K562 (cell line): ENCODE measurements around the gene SPSB1. TPM values are rescaled to one million over a fixed set of nuclear protein-coding genes. Genes with fewer than 3 reads are reported as not detected.

Source experiments
- ATAC-seq: fragments of 200-7000 bp; cut with Tn5 transposase; 3 replicates; pipeline ENCODE4 v1.9.1; 2020; ENCODE audit warnings: moderate library complexity
- BruUV-seq: library from RNA; stranded (reverse); fragments of 400-500 nt; replicated peaks from 2 replicates; lab custom pipeline; 2021; lab: Mats Ljungman, UMichigan
- CTCF ChIA-PET: fragments of 300-600 bp; formaldehyde crosslinking; extraction: SDS; loops from one replicate; lab custom pipeline; 2021; ENCODE audit warnings: low intra/inter-chr PET ratio; lab: Yijun Ruan, JAX
- POLR2A ChIA-PET: fragments of 300-600, 350-650 bp; sonication (Branson Sonifier 250); formaldehyde crosslinking; extraction: SDS; loops from one replicate; lab custom pipeline; 2021; ENCODE audit warnings: antibody characterized with exemption, inconsistent platforms; lab: Yijun Ruan, JAX
- DNase-seq, 4 experiments: peaks; one replicate each; pipeline versions ENCODE4 v3.0.0 to v3.0.0-alpha.2; 2011 to 2018; ENCODE audit warnings: low spot score in 3 of 4, mixed read lengths in 3 of 4; ENCODE audit errors: extremely low read depth in 1 of 4
- FAIRE-seq: peaks from 2 replicates; lab custom pipeline; 2011; peaks lifted over from hg19 to GRCh38; lab: Jason Lieb, UNC
- H2AFZ ChIP-seq: 2 replicates; pipeline ENCODE4 v1.6.0; 2011; ENCODE audit warnings: low read depth, low read length, control low read depth, inconsistent platforms
- H3K27ac ChIP-seq: fragments of 200-600 bp; 3 replicates; pipeline ENCODE4 v1.8.0; 2011; ENCODE audit warnings: low read depth, mild to moderate bottlenecking, control low read depth, inconsistent platforms, low read length, moderate library complexity, mixed read lengths; ENCODE audit errors: extremely low read depth
- H3K27me3 ChIP-seq, 2 experiments: fragments of 300-600 bp in 1 of 2; 2 replicates in 1 of 2; 3 replicates in 1 of 2; pipeline versions ENCODE4 v1.6.0 to v1.8.0; 2011; ENCODE audit warnings: inconsistent platforms in 2 of 2, low read length in 2 of 2, mild to moderate bottlenecking in 1 of 2, mixed read lengths in 1 of 2, moderate library complexity in 1 of 2; ENCODE audit not compliant: control insufficient read depth in 2 of 2, insufficient read depth in 2 of 2
- H3K36me3 ChIP-seq: fragments of 300-600 bp; 3 replicates; pipeline ENCODE4 v1.8.0; 2011; ENCODE audit warnings: mild to moderate bottlenecking, low read length, inconsistent platforms; ENCODE audit not compliant: control insufficient read depth, insufficient read depth
- H3K4me1 ChIP-seq, 2 experiments: fragments of 200-600 bp in 1 of 2; replicated peaks in 1 of 2; 2 replicates in 1 of 2; 3 replicates in 1 of 2; pipeline versions ENCODE4 v1.5.1 to v1.8.0; 2011; ENCODE audit warnings: inconsistent platforms in 2 of 2, low read length in 2 of 2, mild to moderate bottlenecking in 1 of 2, mixed read lengths in 1 of 2, moderate library complexity in 1 of 2; ENCODE audit not compliant: control insufficient read depth in 2 of 2, insufficient read depth in 2 of 2
- H3K4me2 ChIP-seq: 2 replicates; pipeline ENCODE4 v1.6.1; 2011; ENCODE audit warnings: low read length, control low read depth, inconsistent platforms, mixed read lengths; ENCODE audit not compliant: insufficient read depth
- H3K4me3 ChIP-seq: fragments of 200-600 bp; sonication (generic), shearing (Covaris generic); 2 replicates; pipeline ENCODE4 v1.5.1; 2016; ENCODE audit warnings: control low read depth, inconsistent platforms
- H3K79me2 ChIP-seq: fragments of 200-600 bp; 3 replicates; pipeline ENCODE4 v1.8.0; 2011; ENCODE audit warnings: low read length, inconsistent platforms; ENCODE audit not compliant: control insufficient read depth, insufficient read depth
- H3K9ac ChIP-seq, 2 experiments: 2 replicates each; pipeline versions ENCODE4 v1.6.0 to v1.6.1; 2011; ENCODE audit warnings: low read depth in 2 of 2, low read length in 2 of 2, control low read depth in 1 of 2, inconsistent platforms in 1 of 2, mild to moderate bottlenecking in 1 of 2, mixed read lengths in 1 of 2; ENCODE audit not compliant: insufficient read depth in 1 of 2
- H3K9me1 ChIP-seq: one replicate; pipeline ENCODE4 v1.6.0; 2011; ENCODE audit warnings: inconsistent platforms, mild to moderate bottlenecking, low read length, moderate library complexity; ENCODE audit not compliant: control insufficient read depth, insufficient read depth
- H3K9me3 ChIP-seq: replicated peaks from 2 replicates; pipeline ENCODE4 v1.5.1; 2011; ENCODE audit warnings: low read depth, low read length, inconsistent platforms; ENCODE audit not compliant: control insufficient read depth, insufficient read depth
- H4K20me1 ChIP-seq: replicated peaks from 2 replicates; pipeline ENCODE4 v1.6.1; 2011; ENCODE audit warnings: low read length, inconsistent platforms, mixed read lengths; ENCODE audit not compliant: control insufficient read depth, insufficient read depth
- ERF ChIP-seq: fragments of 450-650 bp; formaldehyde crosslinking; IDR thresholded peaks from 2 replicates; pipeline ENCODE4 v1.4.0; 2020; ENCODE audit warnings: mild to moderate bottlenecking, mixed read lengths
- ETV6 ChIP-seq, 3 experiments: fragments of 150-350 bp in 1 of 3; sonication (generic) in 1 of 3; formaldehyde crosslinking in 1 of 3; IDR thresholded peaks; 2 replicates each; pipeline versions ENCODE4 v1.6.1 to v1.8.0; 2014 to 2022; ENCODE audit warnings: borderline replicate concordance in 2 of 3, low read depth in 2 of 3, antibody characterized with exemption in 1 of 3, low read length in 1 of 3, mild to moderate bottlenecking in 1 of 3, missing genetic modification reagents in 1 of 3
- HDAC8 ChIP-seq: fragments of 450-650 bp; IDR thresholded peaks from 2 replicates; pipeline ENCODE4 v1.6.1; 2016; ENCODE audit warnings: mild to moderate bottlenecking, missing genetic modification characterization, moderate library complexity, missing compliant biosample characterization
- MAFF ChIP-seq: IDR thresholded peaks from 2 replicates; pipeline ENCODE4 v1.6.1; 2012; ENCODE audit warnings: low read length, improper control_type of control experiment
- MBD1 ChIP-seq: fragments of 250-450 bp; sonication (Bioruptor Pico); IDR thresholded peaks from 2 replicates; pipeline ENCODE4 v1.8.0; 2022; ENCODE audit warnings: inconsistent platforms
- MCM3 ChIP-seq: fragments of 450-650 bp; IDR thresholded peaks from 2 replicates; pipeline ENCODE4 v1.6.1; 2016
- NCOR1 ChIP-seq: fragments of 450-650 bp; IDR thresholded peaks from 2 replicates; pipeline ENCODE4 v1.6.1; 2016; ENCODE audit warnings: mild to moderate bottlenecking, moderate library complexity
- PHTF2 ChIP-seq: fragments of 250-450 bp; sonication (Bioruptor Pico); IDR thresholded peaks from 2 replicates; pipeline ENCODE4 v1.5.0; 2021; ENCODE audit warnings: mild to moderate bottlenecking
- TBL1XR1 ChIP-seq, 2 experiments: IDR thresholded peaks; 2 replicates each; pipeline ENCODE4 v1.6.1; 2012; ENCODE audit warnings: improper control_type of control experiment in 2 of 2, low read length in 2 of 2, mild to moderate bottlenecking in 1 of 2
- TCF15 ChIP-seq: fragments of 250-450 bp; sonication (Bioruptor Pico); IDR thresholded peaks from 2 replicates; pipeline ENCODE4 v1.8.0; 2022; ENCODE audit warnings: moderate library complexity, mild to moderate bottlenecking, inconsistent platforms
- TEAD2 ChIP-seq: fragments of 450-650 bp; IDR thresholded peaks from 2 replicates; pipeline ENCODE4 v1.6.1; 2016; ENCODE audit warnings: missing genetic modification characterization, control low read depth, missing compliant biosample characterization
- ZBTB7A ChIP-seq: IDR thresholded peaks from 2 replicates; pipeline ENCODE4 v1.6.1; 2011; ENCODE audit warnings: low read depth, mild to moderate bottlenecking, low read length, moderate library complexity, borderline replicate concordance; ENCODE audit not compliant: control insufficient read depth
- ZBTB8A ChIP-seq: fragments of 450-650 bp; IDR thresholded peaks from 2 replicates; pipeline ENCODE4 v1.6.1; 2018; ENCODE audit warnings: mild to moderate bottlenecking, moderate library complexity; ENCODE audit not compliant: partially characterized antibody
- ZNF232 ChIP-seq: sonication (generic); formaldehyde crosslinking; IDR thresholded peaks from 2 replicates; pipeline ENCODE4 v1.8.0; 2022; ENCODE audit warnings: mild to moderate bottlenecking, missing genetic modification reagents
- ZNF347 ChIP-seq: fragments of 450-650 bp; formaldehyde crosslinking; IDR thresholded peaks from 2 replicates; pipeline ENCODE4 v1.4.0; 2020; ENCODE audit warnings: low read depth, mild to moderate bottlenecking, moderate library complexity
- ZNF395 ChIP-seq: fragments of 200-800 bp; sonication (Bioruptor generic); IDR thresholded peaks from 2 replicates; pipeline ENCODE4 v1.6.1; 2017; ENCODE audit warnings: missing genetic modification characterization, missing compliant biosample characterization
- ZNF76 ChIP-seq: fragments of 250-450 bp; sonication (Bioruptor Pico); IDR thresholded peaks from 2 replicates; pipeline ENCODE4 v1.4.0; 2020; ENCODE audit warnings: mild to moderate bottlenecking, moderate library complexity, borderline replicate concordance
- ZNF830 ChIP-seq: fragments of 250-450 bp; sonication (Bioruptor Pico); IDR thresholded peaks from 2 replicates; pipeline ENCODE4 v1.5.0; 2021; ENCODE audit warnings: mild to moderate bottlenecking
- WGBS: fragments of 100-300 bp; shearing (Covaris generic); methylation state at CpG from one replicate; pipeline ENCODE4 v1.1.6; 2016; ENCODE audit warnings: low coverage, mixed read lengths; ENCODE audit not compliant: insufficient coverage; ENCODE audit errors: missing lambda C conversion rate; 5-methylcytosine and 5-hydroxymethylcytosine counted together
- in situ Hi-C: fragments of 300-500 bp; cut with MboI; formaldehyde crosslinking; loops from 4 replicates; pipeline ENCODE4 v1.15.0; 2018; ENCODE audit warnings: inconsistent platforms, mixed read lengths
- intact Hi-C: fragments of 100-400 bp; cut with micrococcal nuclease; formaldehyde crosslinking; loops from 2 replicates; pipeline ENCODE4 v1.14.2; 2022
- polyA plus RNA-seq, 8 experiments: library from polyadenylated mRNA; depleted of rRNA in 4 of 8; stranded (reverse) in 5 of 8; unstranded in 3 of 8; fragments of >200 nt; fragmentation: Nextera tagmentation in 2 of 8; fragmentation: Illumina TruSeq in 1 of 8; extraction: Ambion mirVana in 2 of 8; extraction: Trizol in 1 of 8; gene quantifications; 2 replicates each; pipeline versions ENCODE4 v1.2.1 to v1.2.3, GENCODE V29; 2011 to 2014; ENCODE audit warnings: inconsistent platforms in 1 of 8, missing spikeins in 1 of 8
- total RNA-seq, 7 experiments: library from RNA; depleted of rRNA in 6 of 7; stranded (reverse); fragments of >200 nt in 6 of 7; fragmentation: Illumina TruSeq in 2 of 7; extraction: Trizol in 2 of 7; gene quantifications; 2 replicates each; pipeline versions ENCODE4 v1.2.1 to v1.2.3, GENCODE V29; 2011 to 2021; ENCODE audit warnings: low replicate concordance in 1 of 7

SPSB1 gene
- total and polyA plus RNA-seq, 9 of the 15 experiments (the other 6 are each of a cell fraction or from before 2014, with no cell fraction given): 0.06 to 0.35 (median 0.14) TPM; not detected in 6

- in situ Hi-C loops: no loop called here
- Histone ChIP-seq H3K27me3 (peaks cover 10 to 78% of the 10 kb centered on the region in 2 experiments; a peak in 4 of 5 replicates), H3K9me1 (no peaks in the 10 kb centered on the region), H3K27ac (no peak overlapping the region), H3K36me3 (no peaks in the 10 kb centered on the region), H4K20me1 (peaks cover 28% of the 10 kb centered on the region; the same call in 1 of the 2 replicates), H3K4me3 (no peak overlapping the region), H2AFZ (no peak overlapping the region), H3K4me2 (no peak overlapping the region), H3K9ac (no peak overlapping the region; a peak in 1 of 4 replicates), H3K4me1 (peaks cover 0 to 21% of the 10 kb centered on the region in 2 experiments; a peak in 2 of 5 replicates), H3K9me3 (no peaks in the 10 kb centered on the region), H3K79me2 (no peaks in the 10 kb centered on the region)
- intact Hi-C loops: no loop called here
- ChIA-PET CTCF (interaction anchor here (0.6 kb wide), 1 partner anchor 19 kb away, joined by 3 read pairs; no protein-coding TSS in a partner anchor), POLR2A (interaction anchor here (0.6 to 3.3 kb wide), 4 partner anchors 8 to 278 kb away, joined by 3 to 11 read pairs (median 4); no protein-coding TSS in a partner anchor)
- DNase-seq (no peak), ATAC-seq (no peak), FAIRE-seq (no peak)
- WGBS: 20% methylated on average over 41 of the region's 41 CpGs
- no TSS peak for BruUV-seq
- no peak for TF ChIP-seq ZBTB7A
- no peak for TF ChIP-seq ZBTB8A
- no peak for TF ChIP-seq TEAD2 (tag)
- TF ChIP-seq MCM3: no peak
- no peak for TF ChIP-seq TCF15 (CRISPR knock-in tag)
- no peak for TF ChIP-seq PHTF2 (CRISPR knock-in tag)
- no peak for TF ChIP-seq TBL1XR1 (IDR thresholded peaks at IDR 0.05; ENCODE audit: low read length in 2 of 2)
- TF ChIP-seq ETV6 (IDR thresholded peaks at IDR 0.05; ENCODE audit: borderline replicate concordance in 1 of 2, low read depth in 2 of 2, low read length in 1 of 2): no peak
- no peak for TF ChIP-seq ETV6 (CRISPR knock-in tag; IDR thresholded peaks at IDR 0.05; ENCODE audit: borderline replicate concordance)
- TF ChIP-seq MBD1: no peak
- TF ChIP-seq HDAC8 (tag): no peak
- TF ChIP-seq ZNF395 (CRISPR knock-in tag): no peak
- TF ChIP-seq MAFF: no peak
- TF ChIP-seq ZNF347: no peak
- no peak for TF ChIP-seq ZNF76 (CRISPR knock-in tag)
- no peak for TF ChIP-seq ZNF830 (CRISPR knock-in tag)
- TF ChIP-seq NCOR1: no peak
- no peak for TF ChIP-seq ZNF232 (CRISPR knock-in tag)
- no peak for TF ChIP-seq ERF (CRISPR knock-in tag)
These were observed 45.6 kb upstream of the SPSB1 start for GRCh38 chr1:9246841-9247785.
